Neutrophil (primary cell): ENCODE measurements around the gene THRB.

Source experiments
- H3K27ac ChIP-seq: fragments of 200-600 bp; sonication (generic); 2 replicates; pipeline ENCODE4 v1.5.1; 2016; ENCODE audit warnings: mild to moderate bottlenecking, moderate library complexity
- H3K27me3 ChIP-seq: fragments of 200-600 bp; sonication (generic); 2 replicates; pipeline ENCODE4 v1.6.0; 2016; ENCODE audit warnings: mild to moderate bottlenecking
- H3K36me3 ChIP-seq: fragments of 200-600 bp; sonication (generic); 2 replicates; pipeline ENCODE4 v1.5.1; 2017
- H3K4me1 ChIP-seq, 2 experiments: fragments of 200-600 bp in 1 of 2; sonication (generic) in 1 of 2; 1 replicate in 1 of 2; 2 replicates in 1 of 2; pipeline versions ENCODE4 v1.5.1 to v1.6.1; 2013 to 2016; ENCODE audit warnings: low read depth in 1 of 2, low read length in 1 of 2, mild to moderate bottlenecking in 1 of 2, moderate library complexity in 1 of 2; ENCODE audit not compliant: control insufficient read depth in 1 of 2, insufficient read depth in 1 of 2
- H3K4me3 ChIP-seq, 2 experiments: fragments of 200-600 bp in 1 of 2; sonication (generic) in 1 of 2; 1 replicate in 1 of 2; 2 replicates in 1 of 2; pipeline ENCODE4 v1.5.1; 2013 to 2016; ENCODE audit warnings: low read depth in 1 of 2, low read length in 1 of 2, mild to moderate bottlenecking in 1 of 2, moderate library complexity in 1 of 2
- H3K9me3 ChIP-seq: fragments of 200-600 bp; sonication (generic); 2 replicates; pipeline ENCODE4 v1.5.1; 2016
- CTCF ChIP-seq: fragments of 200-600 bp; sonication (generic); IDR thresholded peaks from 2 replicates; pipeline ENCODE4 v1.5.1; 2016; ENCODE audit warnings: antibody characterized with exemption

The THRB gene

DNA sequence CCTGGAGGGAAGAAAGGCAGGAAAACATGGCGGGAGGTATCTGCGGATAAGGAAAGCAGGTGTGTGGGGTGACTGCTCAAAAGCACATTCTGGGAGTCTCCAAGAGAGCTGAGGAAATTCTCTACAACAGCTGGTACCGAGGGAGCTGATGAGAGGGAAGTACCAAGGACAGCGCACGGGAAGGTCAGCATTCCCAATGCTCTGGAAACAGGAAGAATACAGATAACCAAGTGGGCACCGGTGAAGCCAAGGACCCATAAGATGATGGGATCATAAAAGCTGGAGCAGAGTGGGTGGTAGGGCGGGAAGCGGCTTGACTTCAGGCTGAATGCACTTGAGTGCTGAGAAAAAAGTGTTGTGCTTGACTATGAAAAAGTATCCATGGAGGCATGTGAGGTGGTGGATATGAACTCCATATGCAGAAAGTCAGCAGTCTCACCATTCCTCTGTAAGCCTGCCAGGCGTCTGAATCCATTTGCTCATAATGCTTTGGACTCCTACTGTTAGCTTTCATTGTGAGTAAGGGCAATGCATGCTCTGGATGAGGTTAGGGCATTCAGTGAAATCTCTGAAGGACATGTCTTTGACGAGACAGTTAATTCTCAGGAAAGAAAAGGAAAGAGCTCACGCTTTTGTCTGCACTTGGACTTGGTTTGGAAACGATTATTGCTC lies 334.1 kb downstream of the THRB start:
- no peak for TF ChIP-seq CTCF
- Histone ChIP-seq H3K9me3 (no peaks in the 10 kb centered on the region), H3K4me3 (no peak overlapping the region), H3K27ac (no peak overlapping the region), H3K27me3 (no peaks in the 10 kb centered on the region), H3K4me1 (no peaks in the 10 kb centered on the region), H3K36me3 (no peaks in the 10 kb centered on the region)

DNA sequence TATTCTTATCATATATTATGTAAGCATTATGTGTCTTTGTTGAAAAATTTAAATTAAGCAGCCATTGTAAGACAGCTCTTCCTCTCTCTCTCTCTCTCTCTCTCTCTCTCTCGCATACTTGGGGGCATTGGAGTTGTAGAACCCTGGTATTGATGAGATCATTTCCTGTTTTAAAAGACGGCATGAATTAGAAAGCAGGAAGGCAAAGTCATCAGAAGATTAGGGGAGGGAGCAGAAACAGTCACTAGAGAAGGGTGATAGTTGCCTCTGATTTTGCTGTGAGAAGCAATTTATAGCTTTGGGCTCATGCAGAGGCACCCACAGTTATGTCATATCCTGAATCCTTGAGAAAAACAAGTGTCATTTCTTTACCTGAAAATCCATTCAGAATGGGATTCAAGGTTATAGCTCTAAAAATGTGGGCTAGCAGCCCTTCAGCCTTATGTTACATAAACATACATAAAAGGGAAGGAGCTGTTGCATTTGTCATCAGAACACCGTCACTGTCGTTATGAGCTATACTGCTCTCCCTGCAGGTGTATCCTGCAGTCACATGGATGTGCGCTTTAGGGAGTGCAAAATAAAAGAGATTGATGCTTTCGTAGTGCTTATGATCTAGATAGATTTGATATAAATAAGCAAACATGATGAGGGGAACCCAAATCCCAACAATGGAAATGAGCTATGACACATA lies 335.7 kb downstream of the THRB start:
- Histone ChIP-seq H3K9me3 (no peaks in the 10 kb centered on the region), H3K4me1 (no peaks in the 10 kb centered on the region), H3K36me3 (no peaks in the 10 kb centered on the region), H3K27ac (no peak overlapping the region), H3K27me3 (no peaks in the 10 kb centered on the region), H3K4me3 (no peak overlapping the region)
- TF ChIP-seq CTCF, result no peak

DNA sequence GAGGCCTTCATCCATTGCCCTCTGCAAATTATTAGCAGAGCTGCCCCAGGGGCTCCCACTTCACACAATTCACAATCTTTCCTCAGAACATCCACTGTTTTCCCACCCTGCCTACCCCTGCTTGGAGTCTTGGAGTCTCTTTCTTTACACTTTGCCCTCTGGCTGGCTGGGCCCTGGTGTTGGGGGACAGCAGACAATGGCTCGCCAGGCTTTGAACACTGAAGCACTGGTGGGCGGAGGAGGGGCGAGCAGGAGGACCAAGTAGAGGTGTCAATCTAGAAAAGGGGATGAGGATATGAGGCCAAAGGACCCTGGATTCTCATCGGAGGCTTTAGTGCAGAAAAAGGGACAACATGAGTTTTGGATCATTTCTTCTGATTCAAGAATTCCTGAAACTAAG lies 337.5 kb downstream of the THRB start:
- no peak for TF ChIP-seq CTCF
- no peak overlapping the region for H3K4me3 ChIP-seq
- H3K9me3 ChIP-seq, result no peaks in the 10 kb centered on the region
- H3K27me3 ChIP-seq, result no peaks in the 10 kb centered on the region
- H3K4me1 ChIP-seq, result no peaks in the 10 kb centered on the region
- H3K27ac ChIP-seq, result no peak overlapping the region
- H3K36me3 ChIP-seq, result no peaks in the 10 kb centered on the region

DNA sequence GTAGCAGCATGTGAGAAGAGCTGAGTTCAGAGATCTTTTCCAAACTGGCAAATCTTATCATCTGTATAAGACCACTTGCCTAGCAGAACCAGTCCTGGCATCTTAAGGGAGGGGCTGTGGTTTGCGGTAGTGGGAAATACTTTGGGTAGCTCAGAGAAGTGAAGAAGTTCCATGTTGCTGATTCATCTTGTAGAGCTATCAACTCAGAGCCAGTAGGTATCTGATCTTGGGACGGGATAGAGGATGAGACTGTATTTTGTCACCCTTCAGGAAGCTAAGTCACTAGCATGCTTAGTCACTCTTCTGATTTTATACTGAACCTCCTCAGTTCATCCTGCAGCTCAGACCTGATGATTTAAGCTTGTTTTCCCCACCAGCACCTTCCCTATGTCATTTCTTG lies 338.2 kb downstream of the THRB start:
- no peaks in the 10 kb centered on the region for H3K27me3 ChIP-seq
- H3K4me1 ChIP-seq, result no peaks in the 10 kb centered on the region
- H3K27ac ChIP-seq, result no peak overlapping the region
- no peak overlapping the region for H3K4me3 ChIP-seq
- no peaks in the 10 kb centered on the region for H3K36me3 ChIP-seq
- H3K9me3 ChIP-seq, result no peaks in the 10 kb centered on the region
- no peak for TF ChIP-seq CTCF

DNA sequence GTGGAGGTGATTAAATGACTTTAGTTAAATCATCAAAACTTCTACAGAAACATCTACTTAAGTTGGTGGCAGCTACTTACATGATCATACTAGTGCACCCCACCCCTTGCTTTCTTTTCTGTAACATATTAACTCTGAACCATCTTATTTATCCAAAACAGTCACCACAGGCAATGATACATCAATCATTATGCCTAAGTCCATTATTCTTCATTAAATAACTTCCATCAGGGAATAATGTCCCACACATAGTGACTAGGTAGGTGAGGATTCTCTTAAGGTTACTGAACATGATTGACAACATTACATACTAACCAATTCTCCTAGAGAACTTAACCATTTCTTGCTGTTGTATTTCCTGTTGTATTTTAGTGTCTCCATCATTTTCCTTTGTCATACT lies 339.4 kb downstream of the THRB start:
- Histone ChIP-seq H3K36me3 (no peaks in the 10 kb centered on the region), H3K9me3 (no peaks in the 10 kb centered on the region), H3K27me3 (no peaks in the 10 kb centered on the region), H3K4me3 (no peak overlapping the region), H3K27ac (no peak overlapping the region), H3K4me1 (no peaks in the 10 kb centered on the region)
- TF ChIP-seq CTCF, result no peak
